Fibroblast of the aortic adventitia (primary cell): ENCODE results near the gene CBLIF. TPM values are rescaled to one million over a fixed set of nuclear protein-coding genes. Genes with fewer than 3 reads are reported as not detected.
"Not testable (repeated sequence)": the region's sequence is repeated elsewhere in the genome, so short reads cannot be mapped to it uniquely, and the experiment has no call there.

Experiments used
- DNase-seq: peaks from one replicate; pipeline ENCODE4 v3.0.0-alpha.2; 2010; ENCODE audit warnings: low read depth
- H3K4me3 ChIP-seq: 2 replicates; pipeline ENCODE4 v1.5.1; 2011; ENCODE audit warnings: low read depth, mild to moderate bottlenecking, control low read depth, low read length, moderate library complexity
- CTCF ChIP-seq: IDR thresholded peaks from 2 replicates; pipeline ENCODE4 v1.5.1; 2011; ENCODE audit warnings: mild to moderate bottlenecking, low read length, control low read depth, inconsistent platforms; ENCODE audit not compliant: insufficient read depth
- total RNA-seq: library from RNA; depleted of rRNA; stranded (reverse); fragments of >200 nt; gene quantifications from 2 replicates; pipeline ENCODE4 v1.2.3, GENCODE V29; 2012; ENCODE audit warnings: low replicate concordance

Gene CBLIF
- total RNA-seq, 1 donor, result not detected

GRCh38 chr11:59862252-59862651, 17.0 kb upstream of the CBLIF start:
- no peak for TF ChIP-seq CTCF
- no peak for DNase-seq
- no peak overlapping the region for H3K4me3 ChIP-seq

- no peak overlapping the region for H3K4me3 ChIP-seq
- DNase-seq, result no peak
- TF ChIP-seq CTCF, result no peak
Measured at GRCh38 chr11:59859673-59860072, 14.4 kb upstream of the CBLIF start.

DNA sequence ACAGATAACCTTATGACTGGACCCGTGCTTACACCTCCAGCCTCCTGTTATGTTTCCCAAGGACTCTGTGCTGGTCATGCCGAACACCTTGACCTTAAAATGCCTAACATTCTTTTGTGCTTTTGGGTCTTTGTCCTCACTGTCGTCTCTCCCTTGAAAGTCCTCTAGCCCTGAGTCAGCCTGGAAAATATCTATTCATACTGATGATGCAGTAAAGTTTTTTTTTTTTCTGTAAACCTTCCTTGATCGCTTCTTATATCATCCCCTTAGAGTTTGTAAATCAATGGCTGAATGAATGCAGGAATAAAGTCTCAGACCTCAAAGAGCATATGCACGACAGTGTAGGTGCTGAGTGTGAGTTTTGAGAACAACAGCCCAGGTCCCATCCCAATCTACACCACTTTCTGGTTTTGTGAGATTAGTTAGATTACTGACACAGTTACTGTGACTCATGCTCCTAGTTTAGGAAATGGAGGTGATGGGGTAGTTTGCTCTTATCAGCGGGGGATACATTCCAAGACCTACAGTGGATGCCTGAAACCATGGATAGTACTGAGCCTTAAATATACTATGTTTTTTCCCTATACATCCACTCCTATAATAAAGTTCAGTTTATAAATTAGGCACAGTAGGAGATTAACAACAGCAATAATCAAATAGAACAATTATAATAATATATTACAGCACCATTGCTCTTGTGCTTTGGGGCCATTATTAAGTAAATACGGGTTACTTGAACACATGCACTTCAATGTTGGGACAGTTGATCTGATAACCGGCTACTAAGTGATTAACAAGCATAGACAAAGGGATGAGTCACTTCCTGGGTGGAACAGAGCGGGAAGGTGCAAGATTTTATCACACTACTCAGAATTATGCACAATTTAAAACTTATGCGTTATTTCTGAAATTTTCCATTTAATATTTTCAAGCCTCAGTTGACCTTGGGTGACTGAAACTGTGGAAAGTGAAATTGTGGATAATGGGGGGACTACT, 12.4 kb upstream of the CBLIF start:
- H3K4me3 ChIP-seq, result no peak overlapping the region
- DNase-seq, result no peak
- no peak for TF ChIP-seq CTCF

GRCh38 chr11:59854871-59855270, 9.6 kb upstream of the CBLIF start:
- TF ChIP-seq CTCF, result no peak
- H3K4me3 ChIP-seq, result no peak overlapping the region
- no peak for DNase-seq

- DNase-seq, H3K4me3 ChIP-seq: not testable (repeated sequence)
Measured at GRCh38 chr11:59851416-59851815, 6.1 kb upstream of the CBLIF start.

GRCh38 chr11:59849551-59849950, 4.3 kb upstream of the CBLIF start:
- not testable (repeated sequence) for H3K4me3 ChIP-seq

GRCh38 chr11:59849129-59849528, 3.8 kb upstream of the CBLIF start:
- DNase-seq, result no peak
- no peak for TF ChIP-seq CTCF
- H3K4me3 ChIP-seq, result no peak overlapping the region

More at GRCh38 chr11:59849551-59849950, 4.3 kb upstream of the CBLIF start:
- not testable (repeated sequence) for DNase-seq

DNA sequence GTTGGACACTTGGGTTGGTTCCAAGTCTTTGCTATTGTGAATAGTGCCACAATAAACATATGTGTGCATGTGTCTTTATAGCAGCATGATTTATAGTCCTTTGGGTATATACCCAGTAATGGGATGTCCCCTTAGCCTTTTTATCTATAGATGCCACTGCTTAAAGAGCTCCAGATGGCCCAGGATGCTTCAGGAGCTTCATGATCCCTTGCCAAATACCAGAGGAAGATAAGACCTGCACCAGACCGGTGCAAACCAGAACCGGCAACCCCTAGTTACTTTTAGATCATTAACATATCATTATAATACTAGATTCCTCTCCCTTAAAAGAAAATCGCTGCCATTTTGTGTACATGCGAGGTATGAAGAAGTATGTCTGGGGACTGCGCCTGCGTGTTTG, 3.1 kb upstream of the CBLIF start:
- DNase-seq, H3K4me3 ChIP-seq: not testable (repeated sequence)
